HepG2 (cell line): Measurements from ENCODE around the gene ZFP36. TPM values are rescaled to one million over a fixed set of nuclear protein-coding genes. Genes with fewer than 3 reads are reported as not detected.

Experiments
- AGO2 ChIP-seq: fragments of 200-400 bp; formaldehyde crosslinking; optimal IDR thresholded peaks from 2 replicates; pipeline ENCODE3; 2017; ENCODE audit warnings: mild to moderate bottlenecking, low read depth, low read length, moderate library complexity
- ARNT2 ChIP-seq: sonication (generic); formaldehyde crosslinking; IDR thresholded peaks from 2 replicates; pipeline ENCODE4 v1.8.0; 2022; ENCODE audit warnings: mild to moderate bottlenecking, low read depth, missing genetic modification reagents, moderate library complexity
- ATF3 ChIP-seq: sonication (generic); formaldehyde crosslinking; IDR thresholded peaks from 2 replicates; pipeline ENCODE4 v1.4.0; 2020; ENCODE audit warnings: missing genetic modification reagents
- MAX ChIP-seq: IDR thresholded peaks from 2 replicates; pipeline ENCODE4 v1.6.1; 2012; ENCODE audit warnings: inconsistent platforms
- NR2F2 ChIP-seq: IDR thresholded peaks from 2 replicates; pipeline ENCODE4 v1.6.1; 2012; ENCODE audit warnings: low read depth, inconsistent platforms, borderline replicate concordance
- PHF20 ChIP-seq: sonication (generic); formaldehyde crosslinking; IDR thresholded peaks from 2 replicates; pipeline ENCODE4 v1.5.0; 2020; ENCODE audit warnings: mild to moderate bottlenecking, missing genetic modification reagents
- POLR2AphosphoS5 ChIP-seq: IDR thresholded peaks from 2 replicates; pipeline ENCODE4 v1.6.1; 2012; ENCODE audit warnings: low read depth, low read length
- RBFOX2 ChIP-seq: fragments of 200-400 bp; formaldehyde crosslinking; IDR thresholded peaks from 2 replicates; pipeline ENCODE4 v1.6.1; 2017; ENCODE audit warnings: low read depth, mild to moderate bottlenecking, low read length
- SALL1 ChIP-seq: sonication (generic); formaldehyde crosslinking; IDR thresholded peaks from 2 replicates; pipeline ENCODE4 v1.8.0; 2022; ENCODE audit warnings: mild to moderate bottlenecking, missing genetic modification reagents
- SP4 ChIP-seq: sonication (generic); formaldehyde crosslinking; IDR thresholded peaks from 2 replicates; pipeline ENCODE4 v1.8.1; 2023; ENCODE audit warnings: mild to moderate bottlenecking, missing genetic modification reagents
- SPEN ChIP-seq: sonication (generic); formaldehyde crosslinking; IDR thresholded peaks from 2 replicates; pipeline ENCODE4 v1.5.1; 2020; ENCODE audit warnings: low read depth, mild to moderate bottlenecking, missing genetic modification reagents
- TFAP4 ChIP-seq: sonication (generic); IDR thresholded peaks from 2 replicates; pipeline ENCODE4 v1.6.1; 2016; ENCODE audit warnings: low read depth, borderline replicate concordance
- ZC3H13 ChIP-seq: sonication (generic); formaldehyde crosslinking; IDR thresholded peaks from 2 replicates; pipeline ENCODE4 v1.8.1; 2023; ENCODE audit warnings: mild to moderate bottlenecking, missing genetic modification reagents, moderate library complexity
- ZNF441 ChIP-seq: sonication (generic); formaldehyde crosslinking; IDR thresholded peaks from 2 replicates; pipeline ENCODE4 v1.7.0; 2021; ENCODE audit warnings: missing genetic modification reagents, borderline replicate concordance
- ZNF574 ChIP-seq: sonication (generic); formaldehyde crosslinking; IDR thresholded peaks from 2 replicates; pipeline ENCODE4 v1.4.0; 2020; ENCODE audit warnings: missing genetic modification reagents
- ZNF614 ChIP-seq: IDR thresholded peaks from 2 replicates; pipeline ENCODE4 v1.6.1; 2018; ENCODE audit warnings: missing biosample characterization, missing genetic modification reagents, inconsistent platforms, borderline replicate concordance
- ZNF616 ChIP-seq: sonication (generic); formaldehyde crosslinking; IDR thresholded peaks from 2 replicates; pipeline ENCODE4 v1.5.0; 2020; ENCODE audit warnings: low read depth, mild to moderate bottlenecking, missing genetic modification reagents
- polyA plus RNA-seq, 8 experiments: library from polyadenylated mRNA; depleted of rRNA in 3 of 8; stranded (reverse) in 7 of 8; unstranded in 1 of 8; fragments of >200 nt; fragmentation: Illumina TruSeq in 4 of 8; extraction: Trizol in 4 of 8; gene quantifications; 2 replicates each; pipeline versions ENCODE4 v1.2.1 to v1.2.3, GENCODE V29; 2011 to 2016; ENCODE audit warnings: low read depth in 4 of 8, missing spikeins in 1 of 8, mixed read lengths in 1 of 8; ENCODE audit not compliant: insufficient read depth in 1 of 8
- total RNA-seq, 5 experiments: library from RNA; depleted of rRNA; stranded (reverse); fragments of >200 nt; fragmentation: Illumina TruSeq; extraction: Trizol; gene quantifications; 2 replicates each; pipeline ENCODE4 v1.2.3, GENCODE V29; 2016; ENCODE audit warnings: low read depth in 1 of 5

The ZFP36 gene
- total and polyA plus RNA-seq, 2 of the 13 experiments (the other 11 are each of a cell fraction or from before 2014, with no cell fraction given) = 1.4 to 1.7 TPM

GRCh38 chr19:39409208-39410016, 2.8 kb downstream of the ZFP36 start (continued):
- TF ChIP-seq ZNF574 (CRISPR knock-in tag) (0 out of 2 replicates have a peak, but pooled peaks have one; percentile 18), ZNF614 (no peak), RBFOX2 (peak; percentile 87), AGO2 (peak; percentile 91), MAX (0 out of 2 replicates have a peak, but pooled peaks have one; percentile 19), NR2F2 (peak; percentile 44; the same call in 1 of the 2 replicates), ATF3 (peak; percentile 70; the same call in 1 of the 2 replicates), ARNT2 (0 out of 2 replicates have a peak, but pooled peaks have one; percentile 77), SP4 (CRISPR knock-in tag) (peak; percentile 7; the same call in 1 of the 2 replicates), ZC3H13 (CRISPR knock-in tag) (peak; percentile 99), ZNF616 (CRISPR knock-in tag) (0 out of 2 replicates have a peak, but pooled peaks have one; percentile 29), SPEN (CRISPR knock-in tag) (0 out of 2 replicates have a peak, but pooled peaks have one; percentile 37), TFAP4 (peak; percentile 42; the same call in 1 of the 2 replicates), ZNF441 (peak; percentile 22; the same call in 1 of the 2 replicates), SALL1 (CRISPR knock-in tag) (0 out of 2 replicates have a peak, but pooled peaks have one; percentile 20), PHF20 (0 out of 2 replicates have a peak, but pooled peaks have one; percentile 21), POLR2AphosphoS5 (peak; percentile 73)
